BE2C (cell line): ENCODE data around the gene JAKMIP1.

ENCODE experiments used
- DNase-seq: peaks from one replicate; pipeline ENCODE4 v3.0.0-alpha.2; 2020
- H3K27me3 ChIP-seq: fragments of 250-450 bp; sonication (Bioruptor Pico); 2 replicates; pipeline ENCODE4 v1.5.1; 2020; ENCODE audit warnings: mild to moderate bottlenecking
- H3K36me3 ChIP-seq: fragments of 250-450 bp; sonication (Bioruptor Pico); 2 replicates; pipeline ENCODE4 v1.5.1; 2020; ENCODE audit warnings: mild to moderate bottlenecking
- H3K4me1 ChIP-seq: fragments of 250-450 bp; sonication (Bioruptor Pico); 2 replicates; pipeline ENCODE4 v1.5.1; 2020
- H3K4me3 ChIP-seq: 2 replicates; pipeline ENCODE4 v1.5.1; 2011; ENCODE audit warnings: low read depth, low read length
- H3K9me3 ChIP-seq: fragments of 250-450 bp; sonication (Bioruptor Pico); 2 replicates; pipeline ENCODE4 v1.5.1; 2020
- TF ChIP-seq, protein P1 (sequence below): IDR thresholded peaks from 2 replicates; pipeline ENCODE4 v1.5.1; 2012; ENCODE audit warnings: mild to moderate bottlenecking, low read depth, low read length

The JAKMIP1 gene

DNA sequence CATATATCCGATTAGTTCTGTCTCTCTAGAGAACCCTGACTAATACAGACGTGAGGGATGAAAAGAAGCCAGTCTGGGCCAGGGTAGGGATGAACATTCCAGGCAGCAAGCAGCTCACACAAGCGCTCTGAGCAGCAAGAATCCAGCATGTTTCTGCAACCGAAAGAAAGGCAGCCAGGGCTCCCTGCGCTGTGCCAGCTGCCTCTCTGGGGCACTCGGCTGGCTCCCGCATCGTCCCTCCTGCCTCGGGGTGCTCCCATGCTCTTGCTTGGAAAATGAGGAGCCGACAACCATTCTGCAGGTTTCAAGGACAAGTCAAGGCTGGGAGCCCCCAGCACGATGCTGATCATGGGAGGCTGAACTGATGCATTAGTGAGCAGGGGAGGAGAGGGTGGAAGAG is 7.0 kb downstream of the JAKMIP1 start:
- H3K36me3 ChIP-seq = no peaks in the 10 kb centered on the region
- TF ChIP-seq, protein P1, sequence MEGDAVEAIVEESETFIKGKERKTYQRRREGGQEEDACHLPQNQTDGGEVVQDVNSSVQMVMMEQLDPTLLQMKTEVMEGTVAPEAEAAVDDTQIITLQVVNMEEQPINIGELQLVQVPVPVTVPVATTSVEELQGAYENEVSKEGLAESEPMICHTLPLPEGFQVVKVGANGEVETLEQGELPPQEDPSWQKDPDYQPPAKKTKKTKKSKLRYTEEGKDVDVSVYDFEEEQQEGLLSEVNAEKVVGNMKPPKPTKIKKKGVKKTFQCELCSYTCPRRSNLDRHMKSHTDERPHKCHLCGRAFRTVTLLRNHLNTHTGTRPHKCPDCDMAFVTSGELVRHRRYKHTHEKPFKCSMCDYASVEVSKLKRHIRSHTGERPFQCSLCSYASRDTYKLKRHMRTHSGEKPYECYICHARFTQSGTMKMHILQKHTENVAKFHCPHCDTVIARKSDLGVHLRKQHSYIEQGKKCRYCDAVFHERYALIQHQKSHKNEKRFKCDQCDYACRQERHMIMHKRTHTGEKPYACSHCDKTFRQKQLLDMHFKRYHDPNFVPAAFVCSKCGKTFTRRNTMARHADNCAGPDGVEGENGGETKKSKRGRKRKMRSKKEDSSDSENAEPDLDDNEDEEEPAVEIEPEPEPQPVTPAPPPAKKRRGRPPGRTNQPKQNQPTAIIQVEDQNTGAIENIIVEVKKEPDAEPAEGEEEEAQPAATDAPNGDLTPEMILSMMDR = no peak
- H3K9me3 ChIP-seq = no peaks in the 10 kb centered on the region
- peaks cover 11% of the 10 kb centered on the region for H3K4me1 ChIP-seq
- H3K27me3 ChIP-seq = no peaks in the 10 kb centered on the region
- no peak for DNase-seq
- H3K4me3 ChIP-seq = no peak overlapping the region

DNA sequence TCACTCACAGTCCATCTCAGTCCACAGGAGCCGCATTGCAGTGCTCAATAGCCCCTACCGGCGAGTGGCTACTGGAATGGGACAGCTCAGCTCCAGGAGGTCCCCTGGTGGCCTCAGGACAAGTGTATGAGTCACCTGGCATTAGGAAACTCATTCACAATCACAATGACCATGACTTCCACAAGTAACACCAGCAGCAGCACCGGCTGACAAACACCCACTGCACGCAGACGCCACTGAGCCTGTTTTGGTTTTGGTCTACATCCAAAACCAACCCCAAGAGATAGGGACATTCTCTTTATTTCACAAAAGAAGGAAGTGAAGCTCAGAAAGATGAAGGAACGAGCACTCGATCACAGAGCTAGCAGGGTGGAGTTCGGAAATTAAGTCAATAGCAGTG is 8.1 kb downstream of the JAKMIP1 start:
- Histone ChIP-seq H3K27me3 (no peaks in the 10 kb centered on the region), H3K36me3 (no peaks in the 10 kb centered on the region), H3K4me3 (no peak overlapping the region), H3K4me1 (peaks cover 12% of the 10 kb centered on the region), H3K9me3 (no peaks in the 10 kb centered on the region)
- no peak for DNase-seq
- TF ChIP-seq, protein P1 = no peak

DNA sequence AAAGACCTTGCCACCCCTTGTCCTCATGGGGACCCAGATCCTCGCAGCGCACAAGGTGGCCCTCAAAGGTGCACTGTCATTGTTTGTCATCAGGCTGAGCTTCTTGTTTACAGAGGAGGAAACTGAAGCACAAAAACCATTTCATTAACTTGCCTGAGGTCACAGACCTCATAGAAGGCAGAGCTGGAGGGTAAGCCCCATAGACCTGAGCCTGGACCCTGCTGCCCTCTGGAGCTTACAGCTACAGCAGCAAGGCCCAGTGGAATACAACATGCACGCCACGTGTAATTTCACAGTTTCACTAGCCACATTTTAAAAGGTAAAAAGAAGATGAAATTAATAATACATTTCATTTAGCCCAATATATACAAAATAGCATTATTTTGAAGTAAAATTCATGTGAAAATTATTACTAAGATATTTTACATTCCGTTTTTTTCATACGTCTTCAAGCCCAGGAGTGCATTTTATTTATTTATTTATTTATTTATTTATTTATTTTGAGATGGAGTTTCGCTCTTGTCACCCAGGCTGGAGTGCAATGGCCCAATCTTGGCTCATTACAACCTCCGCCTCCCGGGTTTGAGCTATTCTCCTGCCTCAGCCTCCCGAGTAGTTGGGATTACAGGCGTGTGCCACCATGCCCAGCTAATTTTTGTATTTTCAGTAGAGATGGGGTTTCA is 8.8 kb downstream of the JAKMIP1 start:
- no peaks in the 10 kb centered on the region for H3K9me3 ChIP-seq
- H3K4me1 ChIP-seq = peaks cover 12% of the 10 kb centered on the region
- H3K4me3 ChIP-seq = no peak overlapping the region
- no peaks in the 10 kb centered on the region for H3K36me3 ChIP-seq
- no peaks in the 10 kb centered on the region for H3K27me3 ChIP-seq
- TF ChIP-seq, protein P1 = 0 out of 2 replicates have a peak, but pooled peaks have one; percentile 13
- no peak for DNase-seq

DNA sequence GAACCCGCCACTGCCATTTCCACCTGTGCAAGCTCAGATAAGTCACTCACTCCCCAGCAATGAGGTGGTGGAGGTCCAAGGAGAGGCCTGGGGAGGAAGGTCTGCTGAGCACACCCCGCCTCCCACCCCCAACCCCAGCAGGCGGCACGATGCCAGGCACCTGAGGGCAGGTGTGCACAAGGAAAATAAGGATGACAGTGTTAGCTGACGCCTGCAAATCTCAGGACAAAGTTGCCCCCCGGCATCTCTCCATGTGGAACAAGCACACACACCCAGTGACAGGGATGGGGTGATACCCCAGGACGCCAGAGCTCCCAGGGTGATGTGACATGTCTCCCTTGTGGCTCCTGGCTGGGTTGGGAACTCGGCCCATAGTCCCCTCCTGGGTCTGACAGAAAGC is 9.9 kb downstream of the JAKMIP1 start:
- Histone ChIP-seq H3K36me3 (no peaks in the 10 kb centered on the region), H3K27me3 (no peaks in the 10 kb centered on the region), H3K4me3 (no peak overlapping the region), H3K9me3 (no peaks in the 10 kb centered on the region), H3K4me1 (peaks cover 12% of the 10 kb centered on the region)
- TF ChIP-seq, protein P1 = no peak
- no peak for DNase-seq

DNA sequence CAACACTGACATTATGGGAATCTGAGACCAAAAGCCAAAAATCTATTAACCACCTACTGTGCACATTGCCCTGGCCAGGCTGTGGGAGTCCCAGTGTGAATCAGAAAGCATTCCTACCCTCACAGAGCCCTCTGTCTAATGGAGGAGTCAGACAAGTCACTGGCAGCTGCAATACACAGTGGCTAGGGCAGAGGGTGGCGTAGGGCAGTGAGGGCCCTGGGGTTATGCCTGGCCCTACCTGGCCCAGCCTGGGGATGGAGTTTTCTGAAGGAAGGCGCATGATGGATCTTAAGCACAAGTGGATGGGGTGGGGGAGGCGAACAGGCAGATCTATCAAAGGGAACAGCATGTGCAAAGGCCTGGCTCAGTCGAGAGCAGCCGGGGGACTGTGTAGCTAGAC is 10.8 kb downstream of the JAKMIP1 start:
- DNase-seq = no peak
- Histone ChIP-seq H3K9me3 (no peaks in the 10 kb centered on the region), H3K4me3 (no peak overlapping the region), H3K27me3 (no peaks in the 10 kb centered on the region), H3K36me3 (no peaks in the 10 kb centered on the region), H3K4me1 (peaks cover 12% of the 10 kb centered on the region)
- TF ChIP-seq, protein P1 = no peak

DNA sequence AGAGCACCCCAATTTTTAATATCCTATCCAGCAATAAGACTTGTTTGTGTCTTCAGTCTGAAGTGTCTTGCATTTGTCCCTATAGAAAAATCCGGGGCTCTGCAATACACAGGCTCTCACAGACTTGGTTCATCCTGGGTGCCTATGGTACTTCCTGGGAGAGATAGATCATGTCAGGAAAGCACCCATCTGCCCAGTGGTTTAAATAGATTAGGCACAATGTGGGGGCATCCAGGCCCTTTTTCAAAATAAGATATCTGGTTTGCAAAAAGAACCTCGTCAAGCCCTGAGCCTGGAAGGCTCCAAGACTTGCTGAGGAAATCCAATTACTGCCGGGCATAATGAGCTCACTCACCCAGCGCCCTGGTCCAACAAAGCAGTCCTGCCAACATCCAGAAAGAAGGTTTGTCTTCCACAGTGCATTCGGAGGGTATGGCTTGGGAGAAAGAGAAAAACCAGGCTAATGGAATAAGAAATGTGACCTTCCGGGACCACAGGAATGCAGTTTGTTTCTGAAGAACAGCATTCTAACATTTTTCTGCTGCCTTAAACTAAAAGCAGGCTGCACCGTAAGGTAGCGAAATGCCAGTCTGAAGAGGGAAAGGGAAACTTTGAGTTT is 11.6 kb downstream of the JAKMIP1 start:
- H3K9me3 ChIP-seq = no peaks in the 10 kb centered on the region
- peaks cover 12% of the 10 kb centered on the region for H3K4me1 ChIP-seq
- H3K36me3 ChIP-seq = no peaks in the 10 kb centered on the region
- no peaks in the 10 kb centered on the region for H3K27me3 ChIP-seq
- H3K4me3 ChIP-seq = no peak overlapping the region
- TF ChIP-seq, protein P1 = no peak
- no peak for DNase-seq
